HG03060 (cell line): Measurements from ENCODE around the gene SPEF1.

Experiments used
- ATAC-seq: cut with Tn5 transposase; IDR thresholded peaks from one replicate; pipeline ENCODE4 v1.9.1; 2021; ENCODE audit warnings: low read depth, moderate number of reproducible peaks; ENCODE audit not compliant: unreplicated experiment

Gene SPEF1

GRCh38 chr20:3751305-3751674 lies 30.0 kb downstream of the SPEF1 start:
- no peak for ATAC-seq

GRCh38 chr20:3749689-3750531 lies 31.3 kb downstream of the SPEF1 start:
- ATAC-seq: no peak

GRCh38 chr20:3749087-3749688 lies 32.1 kb downstream of the SPEF1 start:
- no peak for ATAC-seq

- no peak for ATAC-seq
Observed at GRCh38 chr20:3748073-3748472, 33.2 kb downstream of the SPEF1 start.

- no peak for ATAC-seq
Observed at GRCh38 chr20:3747471-3747870, 33.8 kb downstream of the SPEF1 start.

- no peak for ATAC-seq
Observed at GRCh38 chr20:3745686-3746173, 35.5 kb downstream of the SPEF1 start.

GRCh38 chr20:3744806-3745685 lies 36.2 kb downstream of the SPEF1 start:
- no peak for ATAC-seq

GRCh38 chr20:3744037-3744436 lies 37.2 kb downstream of the SPEF1 start:
- no peak for ATAC-seq

- no peak for ATAC-seq
Observed at GRCh38 chr20:3743251-3743650, 38.0 kb downstream of the SPEF1 start.

GRCh38 chr20:3741836-3742458 lies 39.3 kb downstream of the SPEF1 start:
- ATAC-seq: no peak

GRCh38 chr20:3740615-3741301 lies 40.5 kb downstream of the SPEF1 start:
- ATAC-seq: no peak

- ATAC-seq: no peak
Observed at GRCh38 chr20:3739926-3740451, 41.3 kb downstream of the SPEF1 start.

- ATAC-seq: no peak
Observed at GRCh38 chr20:3739054-3739925, 42.0 kb downstream of the SPEF1 start.

- no peak for ATAC-seq
Observed at GRCh38 chr20:3738111-3739053, 42.9 kb downstream of the SPEF1 start.

- no peak for ATAC-seq
Observed at GRCh38 chr20:3735768-3736167, 45.5 kb downstream of the SPEF1 start.

GRCh38 chr20:3734111-3734843 lies 47.0 kb downstream of the SPEF1 start:
- ATAC-seq: no peak
